ENCODE results near the gene FGF1. TPM values are rescaled to one million over a fixed set of nuclear protein-coding genes. Genes with fewer than 3 reads are reported as not detected.

FGF1 gene
- total RNA-seq, 4 donors from 2014 or later = 0.81 to 1.3 (median 1.2) TPM

DNA sequence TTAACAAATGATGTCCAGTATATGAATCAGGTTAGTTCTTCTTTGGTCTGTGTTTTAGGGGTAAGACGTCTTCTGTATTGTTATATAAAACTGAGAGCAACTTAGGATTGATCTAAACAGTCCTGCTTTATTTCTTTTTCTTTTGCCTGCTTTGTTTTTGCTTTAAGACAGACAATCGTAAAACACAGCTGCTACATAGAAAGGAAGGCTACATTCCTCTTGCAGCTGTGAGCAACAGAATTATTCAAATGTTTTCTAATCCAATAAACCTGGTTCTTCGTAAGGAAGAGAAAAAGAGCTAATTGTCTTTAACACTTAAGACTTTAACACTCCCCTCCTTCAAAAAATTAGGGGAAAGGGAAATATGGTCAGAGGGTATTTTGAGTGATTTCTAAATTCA lies 14.6 kb downstream of the FGF1 start:
- Histone ChIP-seq H3K36me3 (no peaks in the 10 kb centered on the region), H3K4me3 (replicated peaks in 1 of 3) (no peak overlapping the region), H3K27ac (no peak overlapping the region), H3K27me3 (no peaks in the 10 kb centered on the region), H3K4me1 (no peaks in the 10 kb centered on the region), H3K9me3 (no peaks in the 10 kb centered on the region)
- no peak for DNase-seq
- intact Hi-C loops (cut with DNase I) = no loop called here
- TF ChIP-seq POLR2A (IDR thresholded peaks at IDR 0.05) = no peak
- whole genome bisulfite sequencing, 2 donors = 85 to 88% methylated on average over 3 of the region's 3 CpGs

GRCh38 chr5:142670804-142671203 lies 15.1 kb downstream of the FGF1 start:
- intact Hi-C loops (cut with DNase I) = no loop called here
- Histone ChIP-seq H3K9me3 (no peaks in the 10 kb centered on the region), H3K4me3 (replicated peaks in 1 of 3) (no peak overlapping the region), H3K36me3 (no peaks in the 10 kb centered on the region), H3K27me3 (no peaks in the 10 kb centered on the region), H3K27ac (no peak overlapping the region), H3K4me1 (no peaks in the 10 kb centered on the region)
- no peak for DNase-seq
- TF ChIP-seq, protein P1, sequence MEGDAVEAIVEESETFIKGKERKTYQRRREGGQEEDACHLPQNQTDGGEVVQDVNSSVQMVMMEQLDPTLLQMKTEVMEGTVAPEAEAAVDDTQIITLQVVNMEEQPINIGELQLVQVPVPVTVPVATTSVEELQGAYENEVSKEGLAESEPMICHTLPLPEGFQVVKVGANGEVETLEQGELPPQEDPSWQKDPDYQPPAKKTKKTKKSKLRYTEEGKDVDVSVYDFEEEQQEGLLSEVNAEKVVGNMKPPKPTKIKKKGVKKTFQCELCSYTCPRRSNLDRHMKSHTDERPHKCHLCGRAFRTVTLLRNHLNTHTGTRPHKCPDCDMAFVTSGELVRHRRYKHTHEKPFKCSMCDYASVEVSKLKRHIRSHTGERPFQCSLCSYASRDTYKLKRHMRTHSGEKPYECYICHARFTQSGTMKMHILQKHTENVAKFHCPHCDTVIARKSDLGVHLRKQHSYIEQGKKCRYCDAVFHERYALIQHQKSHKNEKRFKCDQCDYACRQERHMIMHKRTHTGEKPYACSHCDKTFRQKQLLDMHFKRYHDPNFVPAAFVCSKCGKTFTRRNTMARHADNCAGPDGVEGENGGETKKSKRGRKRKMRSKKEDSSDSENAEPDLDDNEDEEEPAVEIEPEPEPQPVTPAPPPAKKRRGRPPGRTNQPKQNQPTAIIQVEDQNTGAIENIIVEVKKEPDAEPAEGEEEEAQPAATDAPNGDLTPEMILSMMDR (IDR thresholded peaks at IDR 0.05) = no peak
- no peak for TF ChIP-seq POLR2A (IDR thresholded peaks at IDR 0.05)
- 79 to 93% methylated on average over 2 of the region's 2 CpGs for WGBS, 2 donors

DNA sequence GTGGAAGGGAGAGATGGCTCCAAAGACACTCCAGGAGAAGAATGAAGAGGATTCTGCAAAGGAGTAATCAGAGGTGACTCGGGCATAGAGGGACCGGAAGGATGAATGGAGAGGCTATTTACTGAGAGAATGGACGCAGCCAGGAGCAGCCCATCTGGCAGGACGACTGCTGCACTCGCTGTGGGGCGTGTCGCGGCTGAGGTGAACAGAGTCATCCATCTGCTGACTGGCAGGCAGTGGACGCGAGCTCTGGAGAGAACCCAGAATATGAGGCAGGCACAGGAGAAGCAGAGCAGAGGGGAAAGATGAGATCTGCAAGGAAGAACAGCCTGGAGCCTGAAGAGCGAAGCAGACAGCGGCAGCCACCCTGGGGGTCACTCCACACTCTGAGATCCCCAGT lies 16.4 kb downstream of the FGF1 start:
- no peak overlapping the region for H3K4me3 ChIP-seq (replicated peaks in 1 of 3)
- DNase-seq = no peak
- H3K27ac ChIP-seq = no peak overlapping the region
- H3K4me1 ChIP-seq = no peaks in the 10 kb centered on the region
- 77 to 91% methylated on average over 12 of the region's 12 CpGs for WGBS, 2 donors
- intact Hi-C loops (cut with DNase I) = no loop called here
- H3K9me3 ChIP-seq = no peaks in the 10 kb centered on the region
- H3K36me3 ChIP-seq = no peaks in the 10 kb centered on the region
- TF ChIP-seq, protein P1 (IDR thresholded peaks at IDR 0.05) = no peak
- TF ChIP-seq POLR2A (IDR thresholded peaks at IDR 0.05) = no peak
- no peaks in the 10 kb centered on the region for H3K27me3 ChIP-seq

GRCh38 chr5:142668336-142668735 lies 17.6 kb downstream of the FGF1 start:
- H3K27ac ChIP-seq = no peak overlapping the region
- no peaks in the 10 kb centered on the region for H3K4me1 ChIP-seq
- no peaks in the 10 kb centered on the region for H3K27me3 ChIP-seq
- H3K4me3 ChIP-seq (replicated peaks in 1 of 3) = no peak overlapping the region
- 84 to 89% methylated on average over 6 of the region's 6 CpGs for WGBS, 2 donors
- intact Hi-C loops (cut with DNase I) = no loop called here
- H3K36me3 ChIP-seq = no peaks in the 10 kb centered on the region
- no peaks in the 10 kb centered on the region for H3K9me3 ChIP-seq
- TF ChIP-seq POLR2A (IDR thresholded peaks at IDR 0.05) = no peak
- TF ChIP-seq, protein P1 (IDR thresholded peaks at IDR 0.05) = no peak
- DNase-seq = no peak

DNA sequence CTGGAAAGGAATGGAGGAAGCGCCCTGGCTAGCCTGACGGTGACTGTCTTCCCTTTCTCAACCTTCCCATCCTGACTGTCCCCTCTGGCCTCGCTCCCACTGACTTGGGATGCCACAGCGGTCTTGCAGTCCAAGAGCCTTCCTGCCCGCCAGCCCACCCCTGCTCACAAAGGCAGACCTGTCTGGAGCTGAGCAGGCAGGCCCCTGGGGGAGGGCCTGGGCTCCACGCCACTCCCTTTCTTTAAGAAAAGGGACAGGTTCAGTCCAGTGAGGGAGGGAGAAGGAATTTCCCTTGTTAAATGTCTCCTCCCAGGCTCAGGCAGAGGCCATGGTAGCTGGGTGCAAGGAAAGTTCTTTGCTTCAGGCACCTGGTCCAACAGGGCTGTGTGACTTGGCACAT lies 18.1 kb downstream of the FGF1 start:
- Histone ChIP-seq H3K4me1 (no peaks in the 10 kb centered on the region), H3K27me3 (no peaks in the 10 kb centered on the region), H3K9me3 (no peaks in the 10 kb centered on the region), H3K4me3 (replicated peaks in 1 of 3) (no peak overlapping the region), H3K36me3 (no peaks in the 10 kb centered on the region), H3K27ac (no peak overlapping the region)
- no peak for DNase-seq
- intact Hi-C loops (cut with DNase I) = no loop called here
- TF ChIP-seq, protein P1 (IDR thresholded peaks at IDR 0.05) = no peak
- no peak for TF ChIP-seq POLR2A (IDR thresholded peaks at IDR 0.05)
- 95 to 99% methylated on average over 6 of the region's 6 CpGs for WGBS, 2 donors

GRCh38 chr5:142664636-142665035 lies 21.3 kb downstream of the FGF1 start:
- H3K4me3 ChIP-seq (replicated peaks in 1 of 3) = no peak overlapping the region
- TF ChIP-seq, protein P1 (IDR thresholded peaks at IDR 0.05) = no peak
- no peak for TF ChIP-seq POLR2A (IDR thresholded peaks at IDR 0.05)

More at GRCh38 chr5:142664636-142665035, 21.3 kb downstream of the FGF1 start:
- H3K27me3 ChIP-seq = no peaks in the 10 kb centered on the region
- intact Hi-C loops (cut with DNase I) = no loop called here
- DNase-seq = no peak
- no peaks in the 10 kb centered on the region for H3K36me3 ChIP-seq
- 92 to 93% methylated on average over 6 of the region's 6 CpGs for WGBS, 2 donors
- H3K4me1 ChIP-seq = no peaks in the 10 kb centered on the region
- H3K27ac ChIP-seq = no peak overlapping the region
- H3K9me3 ChIP-seq = no peaks in the 10 kb centered on the region
